Measurements from ENCODE around the gene C9orf78. TPM values are rescaled to one million over a fixed set of nuclear protein-coding genes. Genes with fewer than 3 reads are reported as not detected.

Gene C9orf78
- total and polyA plus RNA-seq, 9 of the 15 experiments (the other 6 are each of a cell fraction or from before 2014, with no cell fraction given) = 94.6 to 266 (median 202) TPM

DNA sequence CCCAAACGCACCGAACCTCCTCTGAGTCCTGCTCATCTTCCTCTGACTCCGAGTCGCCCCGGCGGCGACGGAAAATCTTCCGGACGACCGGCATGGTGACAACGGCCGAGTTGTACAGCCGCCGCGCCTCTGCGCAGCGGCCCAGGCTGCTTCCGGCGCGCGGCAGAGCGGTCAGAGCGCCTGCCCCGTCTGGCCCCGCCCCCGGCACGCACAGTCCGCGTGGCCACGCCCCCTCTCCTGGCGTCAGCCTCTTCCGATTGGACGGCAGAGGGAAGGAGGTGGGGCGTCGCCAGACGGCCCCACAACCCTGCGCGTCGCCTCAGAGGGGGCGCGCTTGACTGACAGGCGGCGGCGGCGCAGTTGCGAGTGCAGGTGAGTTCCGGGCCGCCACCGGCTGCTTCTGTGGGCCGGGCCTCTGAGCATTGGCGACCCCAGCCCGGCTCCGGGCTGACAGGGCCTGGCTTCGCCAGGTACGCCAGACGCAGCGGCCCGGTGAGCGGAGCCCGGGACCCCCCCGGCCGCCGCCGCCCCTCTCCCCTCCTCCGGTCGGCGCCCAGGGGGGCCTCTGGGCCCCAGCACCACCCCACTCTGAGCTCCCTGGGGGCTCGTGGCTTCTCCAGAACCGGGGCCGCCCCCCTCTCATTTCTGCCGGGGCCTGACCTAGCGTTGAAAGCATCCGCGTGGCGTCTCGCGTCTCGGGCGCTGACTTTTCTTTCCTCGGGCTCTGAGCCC lies at the start of gene C9orf78, which contains the start of gene USP20 (continued):
- TF ChIP-seq, protein P1, sequence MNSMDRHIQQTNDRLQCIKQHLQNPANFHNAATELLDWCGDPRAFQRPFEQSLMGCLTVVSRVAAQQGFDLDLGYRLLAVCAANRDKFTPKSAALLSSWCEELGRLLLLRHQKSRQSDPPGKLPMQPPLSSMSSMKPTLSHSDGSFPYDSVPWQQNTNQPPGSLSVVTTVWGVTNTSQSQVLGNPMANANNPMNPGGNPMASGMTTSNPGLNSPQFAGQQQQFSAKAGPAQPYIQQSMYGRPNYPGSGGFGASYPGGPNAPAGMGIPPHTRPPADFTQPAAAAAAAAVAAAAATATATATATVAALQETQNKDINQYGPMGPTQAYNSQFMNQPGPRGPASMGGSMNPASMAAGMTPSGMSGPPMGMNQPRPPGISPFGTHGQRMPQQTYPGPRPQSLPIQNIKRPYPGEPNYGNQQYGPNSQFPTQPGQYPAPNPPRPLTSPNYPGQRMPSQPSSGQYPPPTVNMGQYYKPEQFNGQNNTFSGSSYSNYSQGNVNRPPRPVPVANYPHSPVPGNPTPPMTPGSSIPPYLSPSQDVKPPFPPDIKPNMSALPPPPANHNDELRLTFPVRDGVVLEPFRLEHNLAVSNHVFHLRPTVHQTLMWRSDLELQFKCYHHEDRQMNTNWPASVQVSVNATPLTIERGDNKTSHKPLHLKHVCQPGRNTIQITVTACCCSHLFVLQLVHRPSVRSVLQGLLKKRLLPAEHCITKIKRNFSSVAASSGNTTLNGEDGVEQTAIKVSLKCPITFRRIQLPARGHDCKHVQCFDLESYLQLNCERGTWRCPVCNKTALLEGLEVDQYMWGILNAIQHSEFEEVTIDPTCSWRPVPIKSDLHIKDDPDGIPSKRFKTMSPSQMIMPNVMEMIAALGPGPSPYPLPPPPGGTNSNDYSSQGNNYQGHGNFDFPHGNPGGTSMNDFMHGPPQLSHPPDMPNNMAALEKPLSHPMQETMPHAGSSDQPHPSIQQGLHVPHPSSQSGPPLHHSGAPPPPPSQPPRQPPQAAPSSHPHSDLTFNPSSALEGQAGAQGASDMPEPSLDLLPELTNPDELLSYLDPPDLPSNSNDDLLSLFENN (IDR thresholded peaks at IDR 0.05; ENCODE audit: low read depth in 2 of 2, low read length in 2 of 2) = 0 out of 4 replicates have a peak, but pooled peaks of 1 of the 2 experiments have one; percentile 12
- no peak for TF ChIP-seq MECOM (CRISPR knock-in tag; IDR thresholded peaks at IDR 0.05)
- TF ChIP-seq, protein P2, sequence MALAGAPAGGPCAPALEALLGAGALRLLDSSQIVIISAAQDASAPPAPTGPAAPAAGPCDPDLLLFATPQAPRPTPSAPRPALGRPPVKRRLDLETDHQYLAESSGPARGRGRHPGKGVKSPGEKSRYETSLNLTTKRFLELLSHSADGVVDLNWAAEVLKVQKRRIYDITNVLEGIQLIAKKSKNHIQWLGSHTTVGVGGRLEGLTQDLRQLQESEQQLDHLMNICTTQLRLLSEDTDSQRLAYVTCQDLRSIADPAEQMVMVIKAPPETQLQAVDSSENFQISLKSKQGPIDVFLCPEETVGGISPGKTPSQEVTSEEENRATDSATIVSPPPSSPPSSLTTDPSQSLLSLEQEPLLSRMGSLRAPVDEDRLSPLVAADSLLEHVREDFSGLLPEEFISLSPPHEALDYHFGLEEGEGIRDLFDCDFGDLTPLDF (CRISPR knock-in tag; IDR thresholded peaks at IDR 0.05) = no peak
- TF ChIP-seq ZNF175 (CRISPR knock-in tag; IDR thresholded peaks at IDR 0.05; ENCODE audit: low read depth) = no peak
- no peak for TF ChIP-seq CBX3 (IDR thresholded peaks at IDR 0.05; ENCODE audit: borderline replicate concordance in 1 of 2, low read length in 2 of 2)
- TF ChIP-seq SRSF9 (IDR thresholded peaks at IDR 0.05; ENCODE audit: borderline replicate concordance, low read depth, low read length) = no peak
- TF ChIP-seq, protein P3, sequence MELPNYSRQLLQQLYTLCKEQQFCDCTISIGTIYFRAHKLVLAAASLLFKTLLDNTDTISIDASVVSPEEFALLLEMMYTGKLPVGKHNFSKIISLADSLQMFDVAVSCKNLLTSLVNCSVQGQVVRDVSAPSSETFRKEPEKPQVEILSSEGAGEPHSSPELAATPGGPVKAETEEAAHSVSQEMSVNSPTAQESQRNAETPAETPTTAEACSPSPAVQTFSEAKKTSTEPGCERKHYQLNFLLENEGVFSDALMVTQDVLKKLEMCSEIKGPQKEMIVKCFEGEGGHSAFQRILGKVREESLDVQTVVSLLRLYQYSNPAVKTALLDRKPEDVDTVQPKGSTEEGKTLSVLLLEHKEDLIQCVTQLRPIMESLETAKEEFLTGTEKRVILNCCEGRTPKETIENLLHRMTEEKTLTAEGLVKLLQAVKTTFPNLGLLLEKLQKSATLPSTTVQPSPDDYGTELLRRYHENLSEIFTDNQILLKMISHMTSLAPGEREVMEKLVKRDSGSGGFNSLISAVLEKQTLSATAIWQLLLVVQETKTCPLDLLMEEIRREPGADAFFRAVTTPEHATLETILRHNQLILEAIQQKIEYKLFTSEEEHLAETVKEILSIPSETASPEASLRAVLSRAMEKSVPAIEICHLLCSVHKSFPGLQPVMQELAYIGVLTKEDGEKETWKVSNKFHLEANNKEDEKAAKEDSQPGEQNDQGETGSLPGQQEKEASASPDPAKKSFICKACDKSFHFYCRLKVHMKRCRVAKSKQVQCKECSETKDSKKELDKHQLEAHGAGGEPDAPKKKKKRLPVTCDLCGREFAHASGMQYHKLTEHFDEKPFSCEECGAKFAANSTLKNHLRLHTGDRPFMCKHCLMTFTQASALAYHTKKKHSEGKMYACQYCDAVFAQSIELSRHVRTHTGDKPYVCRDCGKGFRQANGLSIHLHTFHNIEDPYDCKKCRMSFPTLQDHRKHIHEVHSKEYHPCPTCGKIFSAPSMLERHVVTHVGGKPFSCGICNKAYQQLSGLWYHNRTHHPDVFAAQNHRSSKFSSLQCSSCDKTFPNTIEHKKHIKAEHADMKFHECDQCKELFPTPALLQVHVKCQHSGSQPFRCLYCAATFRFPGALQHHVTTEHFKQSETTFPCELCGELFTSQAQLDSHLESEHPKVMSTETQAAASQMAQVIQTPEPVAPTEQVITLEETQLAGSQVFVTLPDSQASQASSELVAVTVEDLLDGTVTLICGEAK (IDR thresholded peaks at IDR 0.05) = peak; percentile 87
- TF ChIP-seq, protein P3 (CRISPR knock-in tag; IDR thresholded peaks at IDR 0.05) = no peak
- TF ChIP-seq STAT5B (CRISPR knock-in tag; IDR thresholded peaks at IDR 0.05) = no peak
- TF ChIP-seq, protein P4, sequence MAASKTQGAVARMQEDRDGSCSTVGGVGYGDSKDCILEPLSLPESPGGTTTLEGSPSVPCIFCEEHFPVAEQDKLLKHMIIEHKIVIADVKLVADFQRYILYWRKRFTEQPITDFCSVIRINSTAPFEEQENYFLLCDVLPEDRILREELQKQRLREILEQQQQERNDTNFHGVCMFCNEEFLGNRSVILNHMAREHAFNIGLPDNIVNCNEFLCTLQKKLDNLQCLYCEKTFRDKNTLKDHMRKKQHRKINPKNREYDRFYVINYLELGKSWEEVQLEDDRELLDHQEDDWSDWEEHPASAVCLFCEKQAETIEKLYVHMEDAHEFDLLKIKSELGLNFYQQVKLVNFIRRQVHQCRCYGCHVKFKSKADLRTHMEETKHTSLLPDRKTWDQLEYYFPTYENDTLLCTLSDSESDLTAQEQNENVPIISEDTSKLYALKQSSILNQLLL (CRISPR knock-in tag; IDR thresholded peaks at IDR 0.05; ENCODE audit: borderline replicate concordance) = no peak
